Ishikawa (cell line): ENCODE data around the gene MRM1.

Source experiments
- CEBPB ChIP-seq: IDR thresholded peaks from 2 replicates; pipeline ENCODE4 v1.6.1; 2012
- CREB1 ChIP-seq: IDR thresholded peaks from 2 replicates; pipeline ENCODE4 v1.6.1; 2012; ENCODE audit warnings: low read depth
- EP300 ChIP-seq: IDR thresholded peaks from 2 replicates; pipeline ENCODE4 v1.6.1; 2012; ENCODE audit warnings: borderline replicate concordance
- MAX ChIP-seq: IDR thresholded peaks from 2 replicates; pipeline ENCODE4 v1.6.1; 2012
- NFIC ChIP-seq: IDR thresholded peaks from 2 replicates; pipeline ENCODE4 v1.6.1; 2012
- RAD21 ChIP-seq: IDR thresholded peaks from 2 replicates; pipeline ENCODE4 v1.6.1; 2012; ENCODE audit warnings: low read depth
- REST ChIP-seq: IDR thresholded peaks from 2 replicates; pipeline ENCODE4 v1.6.1; 2012; ENCODE audit warnings: low read depth, mild to moderate bottlenecking
- TAF1 ChIP-seq: IDR thresholded peaks from 2 replicates; pipeline ENCODE4 v1.6.1; 2012; ENCODE audit warnings: low read depth, mild to moderate bottlenecking
- TCF12 ChIP-seq: IDR thresholded peaks from 2 replicates; pipeline ENCODE4 v1.6.1; 2012; ENCODE audit warnings: low read depth
- TEAD4 ChIP-seq: IDR thresholded peaks from 2 replicates; pipeline ENCODE4 v1.6.1; 2012
- USF1 ChIP-seq: IDR thresholded peaks from 2 replicates; pipeline ENCODE4 v1.6.1; 2012
- ZBTB7A ChIP-seq: IDR thresholded peaks from 2 replicates; pipeline ENCODE4 v1.6.1; 2012; ENCODE audit warnings: low read depth

- no peak for TF ChIP-seq REST
- TF ChIP-seq NFIC = no peak
- TF ChIP-seq EP300 = no peak
- TF ChIP-seq RAD21 = no peak
- TF ChIP-seq ZBTB7A = no peak
- TF ChIP-seq MAX = no peak
- no peak for TF ChIP-seq CREB1
- TF ChIP-seq CEBPB = no peak
- TF ChIP-seq USF1 = no peak
- TF ChIP-seq TAF1 = no peak
- no peak for TF ChIP-seq TCF12
- TF ChIP-seq TEAD4 = no peak
Measured at GRCh38 chr17:36597866-36598777, 3.3 kb upstream of the MRM1 start.
